DOHH2 (cell line): ENCODE data around the gene TTC28.
"Not testable (repeated sequence)": the region's sequence is repeated elsewhere in the genome, so short reads cannot be mapped to it uniquely, and the experiment has no call there.

Experiments
- H3F3A ChIP-seq: fragments of 200-600 bp; sonication (generic), shearing (Covaris generic); 2 replicates; pipeline ENCODE4 v1.6.0; 2016; ENCODE audit warnings: antibody characterized with exemption, mild to moderate bottlenecking; ENCODE audit not compliant: control insufficient read depth, insufficient read depth
- H3K27ac ChIP-seq: fragments of 200-600 bp; sonication (generic); 2 replicates; pipeline ENCODE4 v1.5.1; 2014; ENCODE audit warnings: low read depth, mild to moderate bottlenecking, low read length, moderate library complexity
- H3K27me3 ChIP-seq: fragments of 200-600 bp; sonication (generic); 2 replicates; pipeline ENCODE4 v1.6.1; 2014; ENCODE audit warnings: mild to moderate bottlenecking, low read length, mixed read lengths; ENCODE audit not compliant: control insufficient read depth
- H3K36me3 ChIP-seq: fragments of 200-600 bp; sonication (generic); 2 replicates; pipeline ENCODE4 v1.6.1; 2014; ENCODE audit warnings: mild to moderate bottlenecking, low read length, moderate library complexity, mixed read lengths; ENCODE audit not compliant: control insufficient read depth
- H3K4me1 ChIP-seq: fragments of 200-600 bp; sonication (generic); 2 replicates; pipeline ENCODE4 v1.6.1; 2014; ENCODE audit warnings: mild to moderate bottlenecking, low read length, mixed read lengths; ENCODE audit not compliant: control insufficient read depth
- H3K4me2 ChIP-seq: fragments of 200-600 bp; sonication (generic); 2 replicates; pipeline ENCODE4 v1.6.0; 2014; ENCODE audit warnings: mild to moderate bottlenecking, low read length, moderate library complexity
- H3K4me3 ChIP-seq: fragments of 200-600 bp; sonication (generic); 2 replicates; pipeline ENCODE4 v1.5.1; 2014; ENCODE audit warnings: mild to moderate bottlenecking, low read length, mixed read lengths
- H3K79me2 ChIP-seq: fragments of 200-600 bp; sonication (generic); 2 replicates; pipeline ENCODE4 v1.6.1; 2014; ENCODE audit warnings: mild to moderate bottlenecking, low read length, mixed read lengths; ENCODE audit not compliant: control insufficient read depth
- H3K9me2 ChIP-seq: fragments of 200-600 bp; sonication (generic); replicated peaks from 2 replicates; pipeline ENCODE4 v1.6.1; 2014; ENCODE audit warnings: mild to moderate bottlenecking, low read length, mixed read lengths; ENCODE audit not compliant: control insufficient read depth
- H3K9me3 ChIP-seq: fragments of 200-600 bp; sonication (generic); 2 replicates; pipeline ENCODE4 v1.6.1; 2014; ENCODE audit warnings: antibody characterized with exemption, low read length, mixed read lengths; ENCODE audit not compliant: control insufficient read depth, insufficient read depth
- H4K20me1 ChIP-seq: fragments of 200-600 bp; sonication (generic); 2 replicates; pipeline ENCODE4 v1.6.0; 2014; ENCODE audit warnings: low read depth, mild to moderate bottlenecking, antibody characterized with exemption, low read length, moderate library complexity; ENCODE audit not compliant: control insufficient read depth, insufficient read depth
- EZH2phosphoT487 ChIP-seq: fragments of 200-600 bp; sonication (generic); IDR thresholded peaks from 2 replicates; pipeline ENCODE4 v1.6.1; 2017; ENCODE audit warnings: borderline replicate concordance, mild to moderate bottlenecking, antibody characterized with exemption, low read length, moderate library complexity, mixed read lengths
- TF ChIP-seq, protein P1 (sequence below): fragments of 200-600 bp; sonication (generic); IDR thresholded peaks from one replicate; pipeline ENCODE4 v1.5.1; 2014; ENCODE audit warnings: antibody characterized with exemption, mild to moderate bottlenecking, low read depth, low read length; ENCODE audit not compliant: poor library complexity, severe bottlenecking

TTC28 gene

DNA sequence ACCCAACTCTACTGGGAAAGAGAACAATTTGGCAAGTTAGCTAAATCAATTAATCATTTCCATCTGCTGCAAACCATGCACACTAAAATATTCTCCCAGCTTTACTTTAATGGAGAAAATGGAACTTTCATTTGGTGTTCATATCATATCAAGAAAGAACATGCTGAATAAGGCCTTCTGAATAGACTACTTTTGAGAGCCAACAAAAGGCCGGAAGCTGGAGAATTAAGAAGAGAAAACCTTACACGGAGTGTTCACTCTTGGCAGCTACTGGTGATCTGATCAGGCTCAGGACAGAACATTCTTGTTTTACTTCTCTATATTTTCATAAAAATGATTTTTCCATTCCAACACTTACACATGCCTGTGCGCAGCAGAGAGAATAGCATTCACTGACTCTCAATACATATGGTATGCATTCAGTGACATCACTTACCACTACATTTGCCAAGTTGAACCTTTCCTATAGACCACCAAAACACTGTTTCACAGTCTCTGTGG, 165.3 kb downstream of the TTC28 start:
- no peaks in the 10 kb centered on the region for H4K20me1 ChIP-seq
- no peak overlapping the region for H3K4me3 ChIP-seq
- no peaks in the 10 kb centered on the region for H3K79me2 ChIP-seq
- H3K27me3 ChIP-seq: no peaks in the 10 kb centered on the region; the same call in 1 of the 2 replicates
- H3K36me3 ChIP-seq: no peaks in the 10 kb centered on the region
- no peaks in the 10 kb centered on the region for H3K4me1 ChIP-seq
- no peaks in the 10 kb centered on the region for H3K9me2 ChIP-seq
- no peaks in the 10 kb centered on the region for H3K9me3 ChIP-seq
- H3K4me2 ChIP-seq: no peak overlapping the region
- H3F3A ChIP-seq: no peaks in the 10 kb centered on the region
- no peak overlapping the region for H3K27ac ChIP-seq
- TF ChIP-seq EZH2phosphoT487: no peak
- TF ChIP-seq, protein P1, sequence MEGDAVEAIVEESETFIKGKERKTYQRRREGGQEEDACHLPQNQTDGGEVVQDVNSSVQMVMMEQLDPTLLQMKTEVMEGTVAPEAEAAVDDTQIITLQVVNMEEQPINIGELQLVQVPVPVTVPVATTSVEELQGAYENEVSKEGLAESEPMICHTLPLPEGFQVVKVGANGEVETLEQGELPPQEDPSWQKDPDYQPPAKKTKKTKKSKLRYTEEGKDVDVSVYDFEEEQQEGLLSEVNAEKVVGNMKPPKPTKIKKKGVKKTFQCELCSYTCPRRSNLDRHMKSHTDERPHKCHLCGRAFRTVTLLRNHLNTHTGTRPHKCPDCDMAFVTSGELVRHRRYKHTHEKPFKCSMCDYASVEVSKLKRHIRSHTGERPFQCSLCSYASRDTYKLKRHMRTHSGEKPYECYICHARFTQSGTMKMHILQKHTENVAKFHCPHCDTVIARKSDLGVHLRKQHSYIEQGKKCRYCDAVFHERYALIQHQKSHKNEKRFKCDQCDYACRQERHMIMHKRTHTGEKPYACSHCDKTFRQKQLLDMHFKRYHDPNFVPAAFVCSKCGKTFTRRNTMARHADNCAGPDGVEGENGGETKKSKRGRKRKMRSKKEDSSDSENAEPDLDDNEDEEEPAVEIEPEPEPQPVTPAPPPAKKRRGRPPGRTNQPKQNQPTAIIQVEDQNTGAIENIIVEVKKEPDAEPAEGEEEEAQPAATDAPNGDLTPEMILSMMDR: no peak

DNA sequence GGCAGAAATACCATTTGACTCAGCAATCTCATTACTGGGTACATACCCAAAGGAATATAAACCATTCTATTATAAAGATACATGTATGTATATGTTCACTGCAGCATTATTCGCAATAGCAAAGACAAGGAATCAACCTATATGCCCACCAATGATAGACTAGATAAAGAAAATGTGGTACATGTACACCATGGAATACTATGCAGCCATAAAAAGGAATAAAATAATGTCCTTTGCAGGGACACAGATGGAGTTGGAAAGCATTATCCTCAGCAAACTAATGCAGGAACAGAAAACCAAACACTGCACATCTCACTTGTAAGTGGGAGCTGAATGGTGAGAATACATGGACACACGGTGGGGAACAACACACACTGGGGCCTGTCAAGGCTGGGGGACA, 167.3 kb downstream of the TTC28 start:
- not testable (repeated sequence) for H3K27ac ChIP-seq, H3K9me3 ChIP-seq, H3K4me3 ChIP-seq, H3K79me2 ChIP-seq, H3K4me2 ChIP-seq, H4K20me1 ChIP-seq, H3K9me2 ChIP-seq, H3K27me3 ChIP-seq, H3F3A ChIP-seq, H3K36me3 ChIP-seq, H3K4me1 ChIP-seq

DNA sequence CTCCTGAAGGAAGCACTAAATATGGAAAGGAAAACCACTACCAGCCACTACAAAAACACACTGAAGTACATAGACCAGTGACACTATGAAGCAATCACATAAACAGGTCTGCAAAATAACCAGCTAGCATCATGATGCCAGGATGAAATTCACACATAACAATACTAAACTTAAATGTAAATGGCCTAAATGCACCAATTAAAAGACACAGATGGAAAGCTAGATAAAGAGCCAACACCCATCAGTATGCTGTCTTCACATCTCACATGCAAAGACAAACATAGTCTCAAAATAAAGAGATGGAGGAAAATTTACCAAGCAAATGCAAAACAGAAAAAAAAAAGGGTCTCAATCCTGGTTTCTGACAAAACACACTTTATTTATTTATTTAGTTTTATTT, 171.7 kb downstream of the TTC28 start:
- H3K4me1 ChIP-seq: no peaks in the 10 kb centered on the region
- no peaks in the 10 kb centered on the region for H3K36me3 ChIP-seq
- H3K4me3 ChIP-seq: no peak overlapping the region
- H3K27ac ChIP-seq: no peak overlapping the region
- no peaks in the 10 kb centered on the region for H3K27me3 ChIP-seq
- no peaks in the 10 kb centered on the region for H3K9me2 ChIP-seq
- no peaks in the 10 kb centered on the region for H3K79me2 ChIP-seq
- TF ChIP-seq, protein P1: no peak
- TF ChIP-seq EZH2phosphoT487: no peak
- H4K20me1 ChIP-seq: no peaks in the 10 kb centered on the region
- no peaks in the 10 kb centered on the region for H3F3A ChIP-seq
- no peaks in the 10 kb centered on the region for H3K9me3 ChIP-seq
- H3K4me2 ChIP-seq: no peak overlapping the region

DNA sequence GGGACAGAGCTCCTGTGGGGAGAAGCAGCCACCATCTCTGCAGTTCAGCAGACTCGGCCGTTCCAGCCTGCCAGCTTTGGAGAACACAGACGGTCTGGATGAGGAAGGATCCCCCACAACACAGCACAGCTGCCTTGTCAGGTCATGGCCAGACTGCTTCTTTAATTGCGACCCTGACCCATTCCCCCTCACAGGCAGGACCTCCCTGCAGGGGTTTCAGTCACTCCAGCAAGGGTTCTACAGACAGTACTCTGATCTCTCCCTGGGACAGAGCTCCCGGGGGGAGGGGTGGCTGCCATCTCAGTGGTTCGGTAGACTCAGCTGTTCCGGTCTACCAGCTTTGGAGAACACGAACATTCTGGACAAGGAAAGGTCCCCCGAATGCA, 173.5 kb downstream of the TTC28 start:
- Histone ChIP-seq H3K4me2 (no peak overlapping the region), H3K9me2 (no peaks in the 10 kb centered on the region), H3K79me2 (no peaks in the 10 kb centered on the region), H3K27ac (no peak overlapping the region), H3K4me3 (no peak overlapping the region), H4K20me1 (no peaks in the 10 kb centered on the region), H3K9me3 (no peaks in the 10 kb centered on the region), H3K27me3 (peaks cover 2% of the 10 kb centered on the region), H3K36me3 (no peaks in the 10 kb centered on the region), H3F3A (no peaks in the 10 kb centered on the region), H3K4me1 (no peaks in the 10 kb centered on the region)
- no peak for TF ChIP-seq EZH2phosphoT487
- TF ChIP-seq, protein P1: no peak
